Skeletal muscle tissue (tissue), 4 donors: Measurements from ENCODE around the gene DLX5. TPM values are rescaled to one million over a fixed set of nuclear protein-coding genes. Genes with fewer than 3 reads are reported as not detected.
A peak's percentile ranks its signal among the peaks of the same experiment; 100 is the strongest.

Source experiments
- H3K27ac ChIP-seq: one replicate; pipeline ENCODE4 v1.7.0; 2013; ENCODE audit warnings: mild to moderate bottlenecking, low read depth, low read length, inconsistent platforms
- H3K27me3 ChIP-seq, 3 donors: one replicate each; pipeline ENCODE4 v1.7.0; 2013; ENCODE audit warnings: low read length in 3 of 3; ENCODE audit not compliant: control insufficient read depth in 3 of 3, insufficient read depth in 3 of 3
- H3K36me3 ChIP-seq, 3 donors: one replicate each; pipeline ENCODE4 v1.7.0; 2013; ENCODE audit warnings: low read length in 3 of 3; ENCODE audit not compliant: control insufficient read depth in 3 of 3, insufficient read depth in 3 of 3
- H3K4me1 ChIP-seq, 3 donors: one replicate each; pipeline ENCODE4 v1.7.0; 2013; ENCODE audit warnings: low read length in 3 of 3, mild to moderate bottlenecking in 3 of 3; ENCODE audit not compliant: control insufficient read depth in 3 of 3, insufficient read depth in 3 of 3
- H3K4me3 ChIP-seq, 3 donors: one replicate each; pipeline ENCODE4 v1.7.0; 2013; ENCODE audit warnings: low read length in 3 of 3
- H3K9ac ChIP-seq, 3 donors: one replicate each; pipeline ENCODE4 v1.7.0; 2013; ENCODE audit warnings: low read length in 3 of 3, mild to moderate bottlenecking in 3 of 3, moderate library complexity in 2 of 3, low read depth in 1 of 3
- H3K9me3 ChIP-seq, 3 donors: one replicate each; pipeline ENCODE4 v1.7.0; 2013; ENCODE audit warnings: low read length in 3 of 3; ENCODE audit not compliant: control insufficient read depth in 3 of 3
- total RNA-seq: library from RNA; depleted of rRNA; stranded (reverse); fragments of >200 nt; gene quantifications from one replicate; pipeline ENCODE4 v1.2.3, GENCODE V29; 2014
- donor health status: Osteomylitis.

DLX5 gene
- total RNA-seq, 1 donor from 2014 or later, result not detected

DNA sequence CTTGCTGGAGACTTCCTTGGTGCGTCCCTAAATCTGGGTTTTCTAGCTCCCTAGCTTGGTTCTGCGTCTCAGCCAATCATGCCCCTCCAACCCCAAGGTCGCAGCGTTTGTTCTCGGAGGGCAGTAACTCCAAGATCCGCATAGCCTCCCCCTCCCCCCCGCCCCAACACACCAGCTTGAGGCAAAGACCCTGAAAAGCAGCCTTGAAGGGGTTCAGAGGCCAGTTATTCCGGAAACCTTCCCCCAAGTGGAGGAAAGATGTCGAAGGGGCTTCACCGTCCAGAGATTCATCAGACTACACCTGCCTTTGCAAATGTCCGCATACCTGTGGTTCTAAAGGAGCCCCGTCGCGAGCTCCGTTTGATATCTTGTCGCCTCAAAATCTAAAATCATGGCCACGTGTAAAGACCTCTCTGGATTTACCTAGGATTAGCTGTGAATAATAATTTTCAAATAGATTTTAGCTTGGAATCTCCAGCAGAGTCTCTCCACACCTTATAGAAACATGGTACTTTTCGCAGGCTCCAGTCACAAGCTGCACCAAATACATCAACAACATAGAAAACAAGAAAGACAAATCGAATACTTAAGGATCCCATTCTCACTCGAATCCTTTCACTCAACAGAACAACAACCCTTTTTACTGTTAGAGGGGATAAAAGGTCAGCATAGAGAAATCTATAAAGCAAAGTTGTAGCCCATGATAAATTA lies 11.3 kb downstream of the DLX5 start:
- H3K9me3 ChIP-seq, result no peaks in the 10 kb centered on the region
- H3K27ac ChIP-seq, result no peak overlapping the region
- H3K9ac ChIP-seq, result no peak overlapping the region
- peaks cover 7 to 20% (median 19%) of the 10 kb centered on the region in 3 donors for H3K4me1 ChIP-seq
- H3K36me3 ChIP-seq, result no peaks in the 10 kb centered on the region
- H3K27me3 ChIP-seq, result peaks cover 91 to 98% (median 96%) of the 10 kb centered on the region in 3 donors
- no peak overlapping the region for H3K4me3 ChIP-seq

DNA sequence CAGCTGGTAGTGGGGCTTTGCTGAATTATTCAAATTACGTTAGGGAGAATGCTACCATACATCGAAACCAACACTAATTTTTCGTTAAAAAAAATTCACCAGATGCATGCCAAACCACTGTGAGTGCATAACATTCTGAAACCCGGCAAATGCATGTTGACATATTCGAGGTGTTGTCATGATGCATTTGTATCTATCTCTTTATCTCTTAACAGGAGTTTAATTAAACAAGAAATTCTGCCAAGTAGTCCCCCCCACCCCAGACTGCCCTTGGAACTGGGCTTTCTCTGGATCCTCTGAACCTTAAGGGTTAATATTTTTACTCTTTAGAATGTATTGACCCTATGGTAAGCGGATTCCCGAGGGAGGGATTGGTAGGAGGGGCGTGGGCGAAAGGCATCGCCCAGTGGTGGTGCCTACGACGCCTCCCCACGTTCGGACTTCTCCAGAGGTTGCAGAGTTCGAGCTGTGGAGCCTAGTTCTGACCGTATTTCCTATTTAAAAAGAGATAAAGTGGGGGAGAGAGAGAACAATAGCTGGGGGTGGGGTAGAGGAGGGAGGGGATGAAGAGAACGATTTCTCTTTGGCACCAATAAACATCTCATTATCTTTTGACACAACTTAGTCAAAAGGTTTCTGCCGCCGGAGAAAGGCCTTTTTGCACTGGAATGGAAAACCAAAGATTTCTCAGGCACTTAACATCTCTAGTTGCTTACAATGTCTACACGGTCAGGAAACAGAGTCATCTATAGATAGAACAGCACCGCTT lies 12.1 kb downstream of the DLX5 start:
- H3K27ac ChIP-seq, result no peak overlapping the region
- no peaks in the 10 kb centered on the region for H3K9me3 ChIP-seq

GRCh38 chr7:97011536-97012364 lies 12.9 kb downstream of the DLX5 start:
- no peaks in the 10 kb centered on the region for H3K36me3 ChIP-seq
- peaks cover 91 to 98% (median 96%) of the 10 kb centered on the region in 3 donors for H3K27me3 ChIP-seq
- H3K9ac ChIP-seq, result no peak overlapping the region
- no peaks in the 10 kb centered on the region for H3K9me3 ChIP-seq
- peaks cover 5 to 12% (median 6%) of the 10 kb centered on the region in 3 donors for H3K4me1 ChIP-seq
- H3K27ac ChIP-seq, result no peak overlapping the region
- no peak overlapping the region for H3K4me3 ChIP-seq

More for the DNA sequence above, 12.1 kb downstream of the DLX5 start:
- Histone ChIP-seq H3K4me3 (no peak overlapping the region), H3K36me3 (no peaks in the 10 kb centered on the region), H3K9ac (no peak overlapping the region), H3K4me1 (peaks cover 7 to 14% (median 13%) of the 10 kb centered on the region in 3 donors), H3K27me3 (peaks cover 91 to 98% (median 96%) of the 10 kb centered on the region in 3 donors)

DNA sequence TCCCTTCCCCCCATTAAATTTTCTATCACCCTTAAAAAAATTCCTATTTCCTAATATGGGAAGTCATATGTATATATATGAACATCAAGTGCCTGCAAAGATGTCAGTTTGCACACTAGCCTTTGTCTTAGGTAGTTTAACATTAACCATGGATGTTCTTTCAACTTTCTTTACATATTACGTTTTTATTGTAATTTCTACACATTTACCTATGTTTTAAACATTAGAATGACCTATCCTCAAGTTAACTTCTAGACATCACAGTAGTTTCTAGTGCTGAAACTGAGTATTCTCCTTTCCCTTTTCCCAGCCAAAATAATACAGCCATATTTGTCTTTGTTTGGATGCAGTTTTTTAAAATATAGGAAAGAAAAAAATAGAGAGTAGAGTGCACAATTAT lies 13.5 kb downstream of the DLX5 start:
- H3K27me3 ChIP-seq, result peaks cover 89 to 95% (median 93%) of the 10 kb centered on the region in 3 donors
- H3K9me3 ChIP-seq, result no peaks in the 10 kb centered on the region
- no peaks in the 10 kb centered on the region for H3K36me3 ChIP-seq
- H3K4me3 ChIP-seq, result no peak overlapping the region
- no peak overlapping the region for H3K27ac ChIP-seq
- H3K4me1 ChIP-seq, result peaks cover 0 to 9% (median 0%) of the 10 kb centered on the region in 3 donors
- H3K9ac ChIP-seq, result no peak overlapping the region

DNA sequence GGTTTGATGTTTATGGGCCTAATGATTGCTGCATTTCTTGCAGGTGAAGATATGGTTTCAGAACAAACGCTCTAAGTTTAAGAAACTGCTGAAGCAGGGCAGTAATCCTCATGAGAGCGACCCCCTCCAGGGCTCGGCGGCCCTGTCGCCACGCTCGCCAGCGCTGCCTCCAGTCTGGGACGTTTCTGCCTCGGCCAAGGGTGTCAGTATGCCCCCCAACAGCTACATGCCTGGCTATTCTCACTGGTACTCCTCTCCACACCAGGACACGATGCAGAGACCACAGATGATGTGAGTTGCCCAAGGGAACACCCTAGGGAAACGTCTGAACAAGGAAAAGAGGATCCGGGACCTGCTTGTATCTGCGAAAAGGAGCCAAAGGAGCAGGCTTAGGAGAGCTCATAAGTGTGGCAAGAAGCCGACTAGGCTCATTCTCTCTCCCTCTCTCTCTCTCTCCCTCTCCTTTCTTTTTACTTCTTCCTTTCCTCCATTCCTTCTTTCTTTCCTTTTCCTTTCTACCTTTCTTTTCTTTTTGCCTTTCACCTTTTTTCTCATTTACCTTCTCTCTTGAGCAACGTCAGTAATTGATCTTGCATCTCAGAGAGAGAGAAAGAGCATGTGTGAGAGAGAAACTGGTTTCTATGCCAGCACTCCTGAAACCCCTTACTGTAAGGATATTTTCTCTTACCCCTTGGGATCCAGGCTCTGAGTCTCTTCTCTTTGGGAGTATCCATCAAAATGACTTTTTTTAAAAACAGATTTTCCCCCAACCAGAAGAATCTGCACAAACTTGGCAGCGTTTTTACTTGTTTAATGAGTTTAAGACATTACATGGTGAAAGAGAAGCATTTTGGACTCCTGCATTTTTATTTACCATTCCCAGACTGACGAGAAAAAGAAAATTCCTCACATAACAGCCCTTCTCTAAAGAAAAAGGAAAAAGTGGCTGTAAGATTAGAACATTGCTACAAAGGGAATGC lies 14.6 kb downstream of the DLX5 start:
- Histone ChIP-seq H3K36me3 (no peaks in the 10 kb centered on the region), H3K9ac (no peak overlapping the region), H3K4me3 (no peak overlapping the region), H3K27me3 (peaks cover 83 to 89% (median 87%) of the 10 kb centered on the region in 3 donors), H3K9me3 (no peaks in the 10 kb centered on the region), H3K27ac (no peak overlapping the region), H3K4me1 (peaks cover 4 to 13% (median 4%) of the 10 kb centered on the region in 3 donors)

DNA sequence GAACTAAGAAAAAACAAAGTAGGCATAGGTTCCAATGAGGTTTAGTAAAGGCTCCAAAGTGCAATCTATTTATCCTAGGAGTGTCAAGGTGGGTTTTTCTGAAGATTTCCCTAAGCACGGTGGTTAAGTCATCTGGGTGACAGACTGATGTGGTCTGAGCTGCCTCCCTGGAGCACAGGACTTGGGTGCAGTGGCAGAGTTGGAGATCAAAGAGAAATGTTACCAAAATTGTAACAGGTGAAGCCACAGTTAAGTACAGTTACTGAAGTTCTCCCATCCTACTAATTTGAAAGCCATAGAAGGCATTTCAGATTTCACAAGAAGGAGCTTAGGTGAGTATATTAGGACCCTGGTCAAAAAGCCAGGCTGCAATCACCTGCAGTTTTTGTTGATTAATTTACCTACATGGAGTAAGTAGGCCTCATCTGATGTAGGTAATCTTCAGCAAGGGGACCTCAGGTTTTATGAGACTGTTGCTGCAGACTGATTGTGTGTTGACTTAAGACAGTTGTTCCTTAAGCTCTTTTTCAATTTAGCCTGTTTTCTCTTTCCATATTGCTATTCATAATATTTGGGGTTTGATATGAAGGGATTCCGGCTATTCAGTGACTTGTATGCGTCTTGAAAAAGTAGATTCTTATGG lies 16.2 kb downstream of the DLX5 start:
- H3K27me3 ChIP-seq, result peaks cover 84 to 90% (median 85%) of the 10 kb centered on the region in 3 donors
- H3K27ac ChIP-seq, result no peak overlapping the region
- no peak overlapping the region for H3K4me3 ChIP-seq
- no peaks in the 10 kb centered on the region for H3K9me3 ChIP-seq
- H3K9ac ChIP-seq, result no peak overlapping the region
- H3K36me3 ChIP-seq, result no peaks in the 10 kb centered on the region
- H3K4me1 ChIP-seq, result peaks cover 5 to 15% (median 13%) of the 10 kb centered on the region in 3 donors

GRCh38 chr7:97007583-97007861 lies 17.1 kb downstream of the DLX5 start:
- Histone ChIP-seq H3K4me3 (no peak overlapping the region), H3K9ac (no peak overlapping the region)

DNA sequence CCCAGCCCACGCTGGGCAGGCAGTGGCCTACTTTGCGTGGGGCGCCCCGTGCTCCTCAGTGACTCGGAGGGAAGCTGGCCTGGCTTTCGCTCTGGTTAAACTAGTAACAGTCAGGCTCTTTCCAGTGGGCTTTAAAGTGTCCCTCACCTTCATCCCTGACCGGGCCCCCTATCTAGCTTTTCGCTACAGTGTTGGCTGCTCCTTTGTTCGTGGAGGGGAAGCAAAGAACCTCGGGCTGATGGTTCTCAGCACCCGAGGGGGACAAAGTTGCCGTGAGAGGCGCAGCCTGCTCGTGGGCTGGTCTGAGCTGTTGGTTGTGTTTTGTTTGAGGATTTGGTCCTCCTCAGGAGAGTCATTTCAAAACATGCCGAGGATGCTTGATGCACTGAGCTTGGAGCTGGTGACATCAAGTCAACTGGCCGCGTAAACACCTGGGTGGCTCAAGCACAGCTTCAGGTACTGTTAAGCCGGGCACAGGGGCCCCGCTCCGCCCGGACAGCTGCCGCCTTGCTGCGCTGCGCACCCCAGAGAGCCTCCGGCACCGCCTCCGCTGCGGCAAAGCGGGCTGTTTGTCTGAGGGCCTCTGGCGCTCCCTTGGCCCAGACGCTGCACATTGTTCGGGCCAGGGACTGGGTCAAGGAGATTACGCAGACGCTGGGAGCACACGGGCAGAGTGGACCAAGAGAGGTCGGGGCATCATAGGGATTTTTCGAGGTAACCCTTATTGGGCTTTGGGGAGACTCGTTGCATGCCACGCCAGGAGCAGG lies 17.6 kb downstream of the DLX5 start:
- H3K4me1 ChIP-seq, result peaks cover 5 to 15% (median 13%) of the 10 kb centered on the region in 3 donors
- no peaks in the 10 kb centered on the region for H3K9me3 ChIP-seq
- H3K27ac ChIP-seq, result no peak overlapping the region
- peaks cover 84 to 91% (median 85%) of the 10 kb centered on the region in 3 donors for H3K27me3 ChIP-seq
- no peak overlapping the region for H3K9ac ChIP-seq
- H3K36me3 ChIP-seq, result no peaks in the 10 kb centered on the region
- peak overlapping the region in 2 of 3 donors; percentile 22 to 30 for H3K4me3 ChIP-seq

More at GRCh38 chr7:97007583-97007861, 17.1 kb downstream of the DLX5 start:
- Histone ChIP-seq H3K27me3 (peaks cover 84 to 91% (median 85%) of the 10 kb centered on the region in 3 donors), H3K4me1 (peaks cover 5 to 15% (median 13%) of the 10 kb centered on the region in 3 donors), H3K36me3 (no peaks in the 10 kb centered on the region), H3K9me3 (no peaks in the 10 kb centered on the region), H3K27ac (no peak overlapping the region)
